WTC11 (cell line): ENCODE results near the gene RAC2. TPM values are rescaled to one million over a fixed set of nuclear protein-coding genes. Genes with fewer than 3 reads are reported as not detected.
A peak's percentile ranks its signal among the peaks of the same experiment; 100 is the strongest.
"Not testable (repeated sequence)": the region's sequence is repeated elsewhere in the genome, so short reads cannot be mapped to it uniquely, and the experiment has no call there.

ENCODE experiments used
- ATAC-seq: fragments of 200-7000 bp; cut with Tn5 transposase; 2 replicates; pipeline ENCODE4 v1.10.0; 2021; ENCODE audit warnings: mild to moderate bottlenecking, moderate library complexity
- CTCF ChIA-PET: fragments of 300-600 bp; sonication (Branson Sonifier 250); formaldehyde crosslinking; loops from one replicate; lab custom pipeline; 2021; ENCODE audit warnings: antibody characterized with exemption; lab: Charles Lee
- POLR2A ChIA-PET: fragments of 350-600 bp; sonication (Branson Sonifier 250); formaldehyde crosslinking; loops from one replicate; lab custom pipeline; 2021; ENCODE audit warnings: antibody characterized with exemption; lab: Charles Lee
- DNase-seq: peaks from one replicate; pipeline ENCODE4 v3.0.0; 2021; ENCODE audit warnings: low spot score
- H3K27ac Mint-ChIP-seq: 2 replicates; pipeline ENCODE4 v1.8.0; 2021; ENCODE audit warnings: mixed read lengths
- H3K27me3 Mint-ChIP-seq: 2 replicates; pipeline ENCODE4 v1.8.0; 2021; ENCODE audit warnings: low read depth, mild to moderate bottlenecking, moderate library complexity, mixed read lengths
- H3K36me3 Mint-ChIP-seq: 2 replicates; pipeline ENCODE4 v1.8.0; 2021; ENCODE audit warnings: mixed read lengths
- H3K4me1 Mint-ChIP-seq: 2 replicates; pipeline ENCODE4 v1.8.0; 2022; ENCODE audit warnings: mixed read lengths
- H3K4me3 Mint-ChIP-seq: 2 replicates; pipeline ENCODE4 v1.8.0; 2021; ENCODE audit warnings: mild to moderate bottlenecking, moderate library complexity, mixed read lengths
- H3K9me3 Mint-ChIP-seq: 2 replicates; pipeline ENCODE4 v1.8.0; 2021; ENCODE audit warnings: mixed read lengths
- ATF6 ChIP-seq: sonication (generic); formaldehyde crosslinking; IDR thresholded peaks from 2 replicates; pipeline ENCODE4 v1.8.1; 2023; ENCODE audit warnings: mild to moderate bottlenecking, missing genetic modification reagents
- CREB1 ChIP-seq: sonication (generic); formaldehyde crosslinking; IDR thresholded peaks from 2 replicates; pipeline ENCODE4 v1.8.0; 2023; ENCODE audit warnings: mild to moderate bottlenecking, missing genetic modification reagents
- FOXJ3 ChIP-seq: sonication (generic); formaldehyde crosslinking; IDR thresholded peaks from 2 replicates; pipeline ENCODE4 v1.9.0; 2021; ENCODE audit warnings: missing genetic modification reagents, mild to moderate bottlenecking, borderline replicate concordance
- MLX ChIP-seq: sonication (generic); formaldehyde crosslinking; IDR thresholded peaks from 2 replicates; pipeline ENCODE4 v1.8.1; 2023; ENCODE audit warnings: mild to moderate bottlenecking, missing genetic modification reagents, moderate library complexity
- MYBL2 ChIP-seq: sonication (generic); formaldehyde crosslinking; IDR thresholded peaks from 2 replicates; pipeline ENCODE4 v1.8.1; 2023; ENCODE audit warnings: mild to moderate bottlenecking, moderate library complexity, missing genetic modification reagents
- NFATC4 ChIP-seq: fragments of 250-450 bp; sonication (Bioruptor Pico); IDR thresholded peaks from 2 replicates; pipeline ENCODE4 v1.9.0; 2021; ENCODE audit warnings: mild to moderate bottlenecking
- NFYB ChIP-seq: sonication (generic); formaldehyde crosslinking; conservative IDR thresholded peaks from 2 replicates; pipeline ENCODE4 v1.8.0; 2022; ENCODE audit warnings: low read depth, missing genetic modification reagents
- NR3C1 ChIP-seq: sonication (generic); formaldehyde crosslinking; conservative IDR thresholded peaks from 2 replicates; pipeline ENCODE4 v1.8.1; 2023; ENCODE audit warnings: low read depth, mild to moderate bottlenecking, missing genetic modification reagents
- RELA ChIP-seq: sonication (generic); formaldehyde crosslinking; IDR thresholded peaks from 2 replicates; pipeline ENCODE4 v1.8.1; 2022; ENCODE audit warnings: missing genetic modification reagents, mild to moderate bottlenecking, borderline replicate concordance
- SMAD4 ChIP-seq: sonication (generic); formaldehyde crosslinking; IDR thresholded peaks from 2 replicates; pipeline ENCODE4 v1.8.0; 2022; ENCODE audit warnings: mild to moderate bottlenecking, missing genetic modification reagents
- TEAD1 ChIP-seq: sonication (generic); formaldehyde crosslinking; IDR thresholded peaks from 2 replicates; pipeline ENCODE4 v1.8.0; 2022; ENCODE audit warnings: mild to moderate bottlenecking, missing genetic modification reagents
- ZNF232 ChIP-seq: sonication (generic); formaldehyde crosslinking; IDR thresholded peaks from 2 replicates; pipeline ENCODE4 v1.8.0; 2022; ENCODE audit warnings: mild to moderate bottlenecking, missing genetic modification reagents
- ZNF263 ChIP-seq: sonication (generic); formaldehyde crosslinking; IDR thresholded peaks from 2 replicates; pipeline ENCODE4 v1.8.1; 2022; ENCODE audit warnings: low read depth, mild to moderate bottlenecking, moderate library complexity, missing genetic modification reagents
- ZNF396 ChIP-seq: fragments of 250-450 bp; sonication (Bioruptor Pico); IDR thresholded peaks from 2 replicates; pipeline ENCODE4 v1.8.0; 2021; ENCODE audit warnings: mild to moderate bottlenecking, moderate library complexity, borderline replicate concordance
- ZNF512 ChIP-seq: sonication (generic); formaldehyde crosslinking; IDR thresholded peaks from 2 replicates; pipeline ENCODE4 v1.8.1; 2022; ENCODE audit warnings: missing genetic modification reagents, borderline replicate concordance
- ZNF532 ChIP-seq: fragments of 250-450 bp; sonication (Bioruptor Pico); IDR thresholded peaks from 2 replicates; pipeline ENCODE4 v1.9.0; 2021; ENCODE audit warnings: mild to moderate bottlenecking, borderline replicate concordance
- ZNF671 ChIP-seq: fragments of 250-450 bp; sonication (Bioruptor Pico); IDR thresholded peaks from 2 replicates; pipeline ENCODE4 v1.8.0; 2021; ENCODE audit warnings: mild to moderate bottlenecking
- total RNA-seq: library from RNA; stranded (reverse); gene quantifications from 3 replicates; pipeline ENCODE4 v1.2.3, GENCODE V29; 2021

RAC2 gene
- total RNA-seq, 1 experiment from 2014 or later = 3.6 TPM

- CTCF ChIA-PET = interaction anchor here (0.6 to 2.1 kb wide), 3 partner anchors 8 to 219 kb away, joined by 3 to 14 read pairs (median 3); no protein-coding TSS in a partner anchor
- H3K4me3 Mint-ChIP-seq, ATAC-seq, H3K27ac Mint-ChIP-seq, H3K9me3 Mint-ChIP-seq, H3K36me3 Mint-ChIP-seq, H3K27me3 Mint-ChIP-seq, DNase-seq, POLR2A ChIA-PET: not testable (repeated sequence)
- peaks cover 14% of the 10 kb centered on the region for H3K4me1 Mint-ChIP-seq
Observed at GRCh38 chr22:37251836-37252235, 7.8 kb upstream of the RAC2 start.

GRCh38 chr22:37249986-37250385 lies 5.9 kb upstream of the RAC2 start:
- no peaks in the 10 kb centered on the region for H3K36me3 Mint-ChIP-seq
- ChIA-PET POLR2A (no interaction called here), CTCF (interaction anchor here (2.1 kb wide), 1 partner anchor 10 kb away, joined by 14 read pairs; no protein-coding TSS in a partner anchor)
- peaks cover 14% of the 10 kb centered on the region for H3K4me1 Mint-ChIP-seq
- DNase-seq (no peak), ATAC-seq (peak; percentile 24; the same call in 1 of the 2 replicates)
- TF ChIP-seq NFYB (CRISPR knock-in tag) (no peak), TEAD1 (CRISPR knock-in tag) (no peak), NR3C1 (CRISPR knock-in tag) (no peak), ZNF512 (CRISPR knock-in tag) (no peak), FOXJ3 (CRISPR knock-in tag) (no peak), CREB1 (CRISPR knock-in tag) (no peak), NFATC4 (CRISPR knock-in tag) (no peak), ZNF396 (CRISPR knock-in tag) (no peak), ZNF232 (CRISPR knock-in tag) (no peak), RELA (CRISPR knock-in tag) (no peak)
- no peak overlapping the region for H3K4me3 Mint-ChIP-seq
- H3K27me3 Mint-ChIP-seq = no peaks in the 10 kb centered on the region; the same call in 1 of the 2 replicates
- no peak overlapping the region; the same call in 1 of the 2 replicates for H3K27ac Mint-ChIP-seq
- H3K9me3 Mint-ChIP-seq = no peaks in the 10 kb centered on the region

GRCh38 chr22:37248251-37248650 lies 4.2 kb upstream of the RAC2 start:
- POLR2A ChIA-PET = no interaction called here
- CTCF ChIA-PET = interaction anchor here (0.9 to 1.1 kb wide), 2 partner anchors 11 to 12 kb away, joined by 3 read pairs; no protein-coding TSS in a partner anchor
- Mint-ChIP-seq H3K27ac (no peak overlapping the region), H3K4me1 (peaks cover 22% of the 10 kb centered on the region), H3K36me3 (no peaks in the 10 kb centered on the region), H3K9me3 (no peaks in the 10 kb centered on the region), H3K4me3 (no peak overlapping the region), H3K27me3 (no peaks in the 10 kb centered on the region)
- DNase-seq = no peak
- ATAC-seq = no peak
- TF ChIP-seq MYBL2 (CRISPR knock-in tag) (no peak), ZNF671 (CRISPR knock-in tag) (no peak), MLX (CRISPR knock-in tag) (no peak), ATF6 (CRISPR knock-in tag) (no peak), ZNF512 (CRISPR knock-in tag) (no peak), ZNF532 (CRISPR knock-in tag) (no peak), SMAD4 (no peak), ZNF263 (CRISPR knock-in tag) (no peak), CREB1 (CRISPR knock-in tag) (no peak)
